BE2C (cell line): ENCODE data around the gene GREM1.

Experiments
- DNase-seq: peaks from one replicate; pipeline ENCODE4 v3.0.0-alpha.2; 2020
- H3K27me3 ChIP-seq: fragments of 250-450 bp; sonication (Bioruptor Pico); 2 replicates; pipeline ENCODE4 v1.5.1; 2020; ENCODE audit warnings: mild to moderate bottlenecking
- H3K36me3 ChIP-seq: fragments of 250-450 bp; sonication (Bioruptor Pico); 2 replicates; pipeline ENCODE4 v1.5.1; 2020; ENCODE audit warnings: mild to moderate bottlenecking
- H3K4me1 ChIP-seq: fragments of 250-450 bp; sonication (Bioruptor Pico); 2 replicates; pipeline ENCODE4 v1.5.1; 2020
- H3K4me3 ChIP-seq: 2 replicates; pipeline ENCODE4 v1.5.1; 2011; ENCODE audit warnings: low read depth, low read length
- H3K9me3 ChIP-seq: fragments of 250-450 bp; sonication (Bioruptor Pico); 2 replicates; pipeline ENCODE4 v1.5.1; 2020
- CTCF ChIP-seq: IDR thresholded peaks from 2 replicates; pipeline ENCODE4 v1.5.1; 2012; ENCODE audit warnings: mild to moderate bottlenecking, low read depth, low read length

The GREM1 gene

GRCh38 chr15:32737304-32737703, 19.5 kb downstream of the GREM1 start:
- no peak for DNase-seq
- no peaks in the 10 kb centered on the region for H3K9me3 ChIP-seq
- H3K4me3 ChIP-seq = no peak overlapping the region
- no peak for TF ChIP-seq CTCF
- H3K4me1 ChIP-seq = no peaks in the 10 kb centered on the region
- H3K36me3 ChIP-seq = no peaks in the 10 kb centered on the region
- no peaks in the 10 kb centered on the region; the same call in 1 of the 2 replicates for H3K27me3 ChIP-seq

- no peaks in the 10 kb centered on the region; the same call in 1 of the 2 replicates for H3K27me3 ChIP-seq
- TF ChIP-seq CTCF = no peak
- no peak overlapping the region for H3K4me3 ChIP-seq
- no peak for DNase-seq
- H3K9me3 ChIP-seq = no peaks in the 10 kb centered on the region
- no peaks in the 10 kb centered on the region for H3K4me1 ChIP-seq
- no peaks in the 10 kb centered on the region for H3K36me3 ChIP-seq
Measured at GRCh38 chr15:32738666-32739065, 20.9 kb downstream of the GREM1 start.

- no peaks in the 10 kb centered on the region for H3K4me1 ChIP-seq
- DNase-seq = no peak
- H3K4me3 ChIP-seq = no peak overlapping the region
- H3K36me3 ChIP-seq = no peaks in the 10 kb centered on the region
- TF ChIP-seq CTCF = no peak
- no peaks in the 10 kb centered on the region; the same call in 1 of the 2 replicates for H3K27me3 ChIP-seq
- no peaks in the 10 kb centered on the region for H3K9me3 ChIP-seq
Measured at GRCh38 chr15:32739522-32740063, 21.8 kb downstream of the GREM1 start.

GRCh38 chr15:32743411-32744140, 25.8 kb downstream of the GREM1 start:
- Histone ChIP-seq H3K4me3 (no peak overlapping the region), H3K27me3 (no peaks in the 10 kb centered on the region; the same call in 1 of the 2 replicates), H3K9me3 (peaks cover 2% of the 10 kb centered on the region; the same call in 1 of the 2 replicates), H3K4me1 (no peaks in the 10 kb centered on the region), H3K36me3 (no peaks in the 10 kb centered on the region)
- no peak for DNase-seq
- no peak for TF ChIP-seq CTCF

- DNase-seq = no peak
- Histone ChIP-seq H3K27me3 (no peaks in the 10 kb centered on the region), H3K4me3 (no peak overlapping the region)
Measured at GRCh38 chr15:32746116-32746857, 28.5 kb downstream of the GREM1 start.

More at GRCh38 chr15:32746116-32746857, 28.5 kb downstream of the GREM1 start:
- H3K4me1 ChIP-seq = no peaks in the 10 kb centered on the region
- no peak for TF ChIP-seq CTCF
- peaks cover 2% of the 10 kb centered on the region; the same call in 1 of the 2 replicates for H3K9me3 ChIP-seq
- no peaks in the 10 kb centered on the region for H3K36me3 ChIP-seq
